ENCODE data around the gene AHDC1.

Gene AHDC1

GRCh38 chr1:27527223-27527889 lies 76.6 kb downstream of the AHDC1 start:
- DNase-seq, result peak; percentile 86

GRCh38 chr1:27526569-27527222 lies 77.2 kb downstream of the AHDC1 start:
- no peak for DNase-seq

- peak; percentile 67 for DNase-seq
Measured at GRCh38 chr1:27525296-27526272, 78.4 kb downstream of the AHDC1 start.

GRCh38 chr1:27523337-27524020 lies 80.5 kb downstream of the AHDC1 start:
- DNase-seq, result no peak

- DNase-seq, result peak; percentile 45
Measured at GRCh38 chr1:27522432-27523336, 81.3 kb downstream of the AHDC1 start.

- no peak for DNase-seq
Measured at GRCh38 chr1:27521861-27522431, 82.0 kb downstream of the AHDC1 start.

- DNase-seq, result no peak
Measured at GRCh38 chr1:27521336-27521831, 82.6 kb downstream of the AHDC1 start.

GRCh38 chr1:27520651-27521050 lies 83.3 kb downstream of the AHDC1 start:
- no peak for DNase-seq

GRCh38 chr1:27519331-27520258 lies 84.3 kb downstream of the AHDC1 start:
- peak; percentile 10 for DNase-seq

GRCh38 chr1:27518808-27519207 lies 85.1 kb downstream of the AHDC1 start:
- DNase-seq, result no peak

GRCh38 chr1:27517907-27518718 lies 85.8 kb downstream of the AHDC1 start:
- DNase-seq, result no peak

- DNase-seq, result no peak
Measured at GRCh38 chr1:27517301-27517700, 86.6 kb downstream of the AHDC1 start.

- no peak for DNase-seq
Measured at GRCh38 chr1:27515626-27516025, 88.3 kb downstream of the AHDC1 start.

GRCh38 chr1:27513958-27514357 lies 90.0 kb downstream of the AHDC1 start:
- DNase-seq, result no peak

GRCh38 chr1:27513528-27513927 lies 90.4 kb downstream of the AHDC1 start:
- DNase-seq, result no peak

GRCh38 chr1:27509127-27510080 lies 94.5 kb downstream of the AHDC1 start:
- DNase-seq, result no peak

GRCh38 chr1:27507960-27508665 lies 95.8 kb downstream of the AHDC1 start:
- no peak for DNase-seq
